GM12878 (cell line): ENCODE results near the gene ELAPOR2. TPM values are rescaled to one million over a fixed set of nuclear protein-coding genes. Genes with fewer than 3 reads are reported as not detected.

Experiments
- ATAC-seq: fragments of 200-7000 bp; cut with Tn5 transposase; 3 replicates; pipeline ENCODE4 v1.9.1; 2020; ENCODE audit warnings: mild to moderate bottlenecking, moderate library complexity
- BruUV-seq: library from RNA; stranded (reverse); fragments of 400-500 nt; replicated peaks from 2 replicates; lab custom pipeline; 2021; lab: Mats Ljungman, UMichigan
- CTCF ChIA-PET: fragments of 300-600 bp; sonication (Branson Sonifier 250); formaldehyde crosslinking; extraction: SDS; loops from one replicate; lab custom pipeline; 2021; ENCODE audit warnings: inconsistent platforms; lab: Yijun Ruan, JAX
- POLR2A ChIA-PET: fragments of 350-600 bp; formaldehyde crosslinking; extraction: SDS; loops from one replicate; lab custom pipeline; 2021; ENCODE audit warnings: inconsistent platforms; lab: Charles Lee
- RAD21 ChIA-PET: fragments of 300-600 bp; sonication (Branson Sonifier 250); formaldehyde crosslinking; loops from one replicate; lab custom pipeline; 2023; ENCODE audit warnings: antibody characterized with exemption; ENCODE audit not compliant: unreplicated experiment; lab: Charles Lee
- SMC1A ChIA-PET: fragments of 300-600 bp; sonication (Branson Sonifier 250); formaldehyde crosslinking; loops from one replicate; lab custom pipeline; 2023; ENCODE audit not compliant: unreplicated experiment, uncharacterized antibody; lab: Charles Lee
- DNase-seq: peaks from one replicate; pipeline ENCODE4 v3.0.0-alpha.2; 2011; ENCODE audit warnings: low read depth, low spot score
- FAIRE-seq: peaks from 3 replicates; lab custom pipeline; 2011; peaks lifted over from hg19 to GRCh38; lab: Jason Lieb, UNC
- H2AFZ ChIP-seq: 2 replicates; pipeline ENCODE4 v1.6.0; 2011; ENCODE audit warnings: low read depth, low read length, control low read depth; ENCODE audit not compliant: control insufficient read depth
- H3K27ac ChIP-seq: 2 replicates; pipeline ENCODE4 v1.5.1; 2011; ENCODE audit warnings: control low read depth; ENCODE audit not compliant: control insufficient read depth, insufficient read depth
- H3K27me3 ChIP-seq, 2 experiments: replicated peaks in 1 of 2; 2 replicates each; pipeline versions ENCODE4 v1.6.0 to v1.6.1; 2011; ENCODE audit warnings: low read length in 1 of 2; ENCODE audit not compliant: control insufficient read depth in 2 of 2, insufficient read depth in 2 of 2
- H3K36me3 ChIP-seq, 2 experiments: 2 replicates each; pipeline ENCODE4 v1.5.1; 2011; ENCODE audit warnings: low read length in 1 of 2; ENCODE audit not compliant: control insufficient read depth in 2 of 2, insufficient read depth in 2 of 2
- H3K4me1 ChIP-seq: 2 replicates; pipeline ENCODE4 v1.6.1; 2011; ENCODE audit warnings: mild to moderate bottlenecking, low read length, moderate library complexity, mixed read lengths; ENCODE audit not compliant: control insufficient read depth, insufficient read depth
- H3K4me2 ChIP-seq: 2 replicates; pipeline ENCODE4 v1.6.0; 2011; ENCODE audit warnings: control low read depth; ENCODE audit not compliant: control insufficient read depth, insufficient read depth
- H3K4me3 ChIP-seq: fragments of 200-600 bp; sonication (generic); 2 replicates; pipeline ENCODE4 v1.5.1; 2016
- H3K79me2 ChIP-seq: 2 replicates; pipeline ENCODE4 v1.6.0; 2011; ENCODE audit warnings: low read length; ENCODE audit not compliant: control insufficient read depth, insufficient read depth
- H3K9ac ChIP-seq: 2 replicates; pipeline ENCODE4 v1.8.0; 2011; ENCODE audit warnings: low read length, control low read depth, mixed read lengths; ENCODE audit not compliant: control insufficient read depth, insufficient read depth
- H3K9me3 ChIP-seq: replicated peaks from 3 replicates; pipeline ENCODE4 v1.5.1; 2011; ENCODE audit warnings: mild to moderate bottlenecking, low read length; ENCODE audit not compliant: control insufficient read depth, insufficient read depth
- H4K20me1 ChIP-seq: 2 replicates; pipeline ENCODE4 v1.6.0; 2011; ENCODE audit not compliant: control insufficient read depth, insufficient read depth
- DPF2 ChIP-seq: fragments of 450-650 bp; IDR thresholded peaks from 2 replicates; pipeline ENCODE4 v1.6.1; 2017; ENCODE audit warnings: mild to moderate bottlenecking
- MXI1 ChIP-seq: fragments of 150-350 bp; IDR thresholded peaks from 2 replicates; pipeline ENCODE4 v1.6.1; 2011; ENCODE audit warnings: low read depth, mild to moderate bottlenecking, inconsistent platforms, low read length, improper control_type of control experiment
- RAD21 ChIP-seq: IDR thresholded peaks from 2 replicates; pipeline ENCODE4 v1.6.1; 2011; ENCODE audit warnings: mild to moderate bottlenecking, low read depth, low read length, moderate library complexity; ENCODE audit not compliant: insufficient read depth
- ZBTB40 ChIP-seq: fragments of 450-650 bp; IDR thresholded peaks from 2 replicates; pipeline ENCODE4 v1.6.1; 2016; ENCODE audit warnings: mild to moderate bottlenecking, moderate library complexity, borderline replicate concordance
- WGBS: methylation state at CpG from one replicate; pipeline ENCODE4 v1.1.6; 2016; ENCODE audit warnings: low lambda C conversion rate; ENCODE audit not compliant: insufficient replicate concordance, insufficient coverage; ENCODE audit errors: missing lambda C conversion rate; 5-methylcytosine and 5-hydroxymethylcytosine counted together
- in situ Hi-C: fragments of 300-500 bp; cut with MboI; formaldehyde crosslinking; loops from 9 replicates; pipeline ENCODE4 v1.14.3; 2018; ENCODE audit warnings: mixed read lengths
- intact Hi-C: fragments of 100-400 bp; cut with micrococcal nuclease; formaldehyde crosslinking; loops from one replicate; pipeline ENCODE4 v1.14.2; 2022; ENCODE audit not compliant: unreplicated experiment
- polyA plus RNA-seq, 11 experiments: library from polyadenylated mRNA; depleted of rRNA in 4 of 11; unstranded in 6 of 11; stranded (reverse) in 5 of 11; fragments of >200 nt; fragmentation: Nextera tagmentation in 4 of 11; fragmentation: Illumina TruSeq in 1 of 11; extraction: Ambion mirVana in 4 of 11; extraction: Trizol in 1 of 11; gene quantifications; 1 replicate in 1 of 11; 2 replicates in 10 of 11; pipeline versions ENCODE4 v1.2.1 to v1.2.3, GENCODE V29; 2011 to 2016; ENCODE audit warnings: inconsistent platforms in 2 of 11, missing spikeins in 2 of 11, low read depth in 1 of 11
- total RNA-seq, 4 experiments: library from RNA; depleted of rRNA in 3 of 4; stranded (reverse); fragments of >200 nt in 3 of 4; fragmentation: Illumina TruSeq in 1 of 4; extraction: Trizol in 1 of 4; gene quantifications; 2 replicates each; pipeline versions ENCODE4 v1.2.1 to v1.2.3, GENCODE V29; 2013 to 2021
- TF ChIP-seq, protein P1 (sequence below): fragments of 150-350 bp; IDR thresholded peaks from 2 replicates; pipeline ENCODE4 v1.6.1; 2016; ENCODE audit warnings: low read depth, low read length
- TF ChIP-seq, protein P2 (sequence below): IDR thresholded peaks from 2 replicates; pipeline ENCODE4 v1.6.1; 2012; ENCODE audit warnings: low read depth, low read length, improper control_type of control experiment

Gene ELAPOR2
- total and polyA plus RNA-seq, 10 of the 15 experiments (the other 5 are each of a cell fraction or from before 2014, with no cell fraction given), result 0.12 to 7.1 (median 3.8) TPM

- H2AFZ ChIP-seq, result no peak overlapping the region
- FAIRE-seq, result no peak
These were observed 20.3 kb downstream of the ELAPOR2 start for GRCh38 chr7:87038993-87039690.

More at GRCh38 chr7:87038993-87039690, 20.3 kb downstream of the ELAPOR2 start:
- H4K20me1 ChIP-seq, result no peaks in the 10 kb centered on the region
- no peaks in the 10 kb centered on the region for H3K4me1 ChIP-seq
- TF ChIP-seq DPF2 (no peak), RAD21 (no peak), ZBTB40 (no peak), MXI1 (no peak)
- TF ChIP-seq, protein P1, sequence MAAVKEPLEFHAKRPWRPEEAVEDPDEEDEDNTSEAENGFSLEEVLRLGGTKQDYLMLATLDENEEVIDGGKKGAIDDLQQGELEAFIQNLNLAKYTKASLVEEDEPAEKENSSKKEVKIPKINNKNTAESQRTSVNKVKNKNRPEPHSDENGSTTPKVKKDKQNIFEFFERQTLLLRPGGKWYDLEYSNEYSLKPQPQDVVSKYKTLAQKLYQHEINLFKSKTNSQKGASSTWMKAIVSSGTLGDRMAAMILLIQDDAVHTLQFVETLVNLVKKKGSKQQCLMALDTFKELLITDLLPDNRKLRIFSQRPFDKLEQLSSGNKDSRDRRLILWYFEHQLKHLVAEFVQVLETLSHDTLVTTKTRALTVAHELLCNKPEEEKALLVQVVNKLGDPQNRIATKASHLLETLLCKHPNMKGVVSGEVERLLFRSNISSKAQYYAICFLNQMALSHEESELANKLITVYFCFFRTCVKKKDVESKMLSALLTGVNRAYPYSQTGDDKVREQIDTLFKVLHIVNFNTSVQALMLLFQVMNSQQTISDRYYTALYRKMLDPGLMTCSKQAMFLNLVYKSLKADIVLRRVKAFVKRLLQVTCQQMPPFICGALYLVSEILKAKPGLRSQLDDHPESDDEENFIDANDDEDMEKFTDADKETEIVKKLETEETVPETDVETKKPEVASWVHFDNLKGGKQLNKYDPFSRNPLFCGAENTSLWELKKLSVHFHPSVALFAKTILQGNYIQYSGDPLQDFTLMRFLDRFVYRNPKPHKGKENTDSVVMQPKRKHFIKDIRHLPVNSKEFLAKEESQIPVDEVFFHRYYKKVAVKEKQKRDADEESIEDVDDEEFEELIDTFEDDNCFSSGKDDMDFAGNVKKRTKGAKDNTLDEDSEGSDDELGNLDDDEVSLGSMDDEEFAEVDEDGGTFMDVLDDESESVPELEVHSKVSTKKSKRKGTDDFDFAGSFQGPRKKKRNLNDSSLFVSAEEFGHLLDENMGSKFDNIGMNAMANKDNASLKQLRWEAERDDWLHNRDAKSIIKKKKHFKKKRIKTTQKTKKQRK, result no peak
- TF ChIP-seq, protein P2, sequence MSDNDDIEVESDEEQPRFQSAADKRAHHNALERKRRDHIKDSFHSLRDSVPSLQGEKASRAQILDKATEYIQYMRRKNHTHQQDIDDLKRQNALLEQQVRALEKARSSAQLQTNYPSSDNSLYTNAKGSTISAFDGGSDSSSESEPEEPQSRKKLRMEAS, result no peak
- TF ChIP-seq, all 136 proteins: peak for 0
- no peak for ATAC-seq
- intact Hi-C loops, result no loop called here
- no peak overlapping the region for H3K9ac ChIP-seq
- H3K27me3 ChIP-seq, result no peaks in the 10 kb centered on the region
- H3K27ac ChIP-seq, result no peak overlapping the region
- CTCF ChIA-PET, result no interaction called here
- RAD21 ChIA-PET, result no interaction called here
- no peak overlapping the region for H3K4me3 ChIP-seq
- POLR2A ChIA-PET, result no interaction called here
- no peaks in the 10 kb centered on the region for H3K9me3 ChIP-seq
- SMC1A ChIA-PET, result interaction anchor here (1.3 kb wide), 1 partner anchor 19 kb away, joined by 3 read pairs; no protein-coding TSS in a partner anchor
- in situ Hi-C loops, result no loop called here
- no peak overlapping the region for H3K4me2 ChIP-seq
- no TSS peak for BruUV-seq
- no peaks in the 10 kb centered on the region for H3K79me2 ChIP-seq
- H3K36me3 ChIP-seq, result no peaks in the 10 kb centered on the region
- WGBS, result 51% methylated on average over 5 of the region's 5 CpGs
- no peak for DNase-seq
